ENCODE data around the gene MEGF8. TPM values are rescaled to one million over a fixed set of nuclear protein-coding genes. Genes with fewer than 3 reads are reported as not detected.
A peak's percentile ranks its signal among the peaks of the same experiment; 100 is the strongest.

The MEGF8 gene
- total RNA-seq, 1 donor from 2014 or later: 72.8 TPM

- Mint-ChIP-seq H3K36me3 (ENCODE audit: unreplicated experiment) (peaks cover 8% of the 10 kb centered on the region), H3K4me3 (ENCODE audit: unreplicated experiment) (no peak overlapping the region), H3K27ac (ENCODE audit: unreplicated experiment) (no peak overlapping the region), H3K27me3 (ENCODE audit: unreplicated experiment) (peaks cover 8% of the 10 kb centered on the region), H3K9me3 (ENCODE audit: unreplicated experiment) (peaks cover 5% of the 10 kb centered on the region), H3K4me1 (ENCODE audit: low read depth, unreplicated experiment) (peaks cover 6% of the 10 kb centered on the region)
- DNase-seq: no peak
- TF ChIP-seq CTCF (IDR thresholded peaks at IDR 0.05; ENCODE audit: partially characterized antibody, unreplicated experiment): no peak
Observed at GRCh38 chr19:42378225-42379215, 53.1 kb downstream of the MEGF8 start.

- Mint-ChIP-seq H3K4me1 (ENCODE audit: low read depth, unreplicated experiment) (peaks cover 6% of the 10 kb centered on the region), H3K27ac (ENCODE audit: unreplicated experiment) (no peak overlapping the region), H3K27me3 (ENCODE audit: unreplicated experiment) (peaks cover 5% of the 10 kb centered on the region)
Observed at GRCh38 chr19:42380155-42380554, 54.7 kb downstream of the MEGF8 start.

GRCh38 chr19:42386974-42387707, 61.7 kb downstream of the MEGF8 start:
- Mint-ChIP-seq H3K36me3 (ENCODE audit: unreplicated experiment) (peaks cover 5% of the 10 kb centered on the region), H3K4me3 (ENCODE audit: unreplicated experiment) (peak overlapping the region; percentile 68), H3K27ac (ENCODE audit: unreplicated experiment) (no peak overlapping the region), H3K27me3 (ENCODE audit: unreplicated experiment) (peaks cover 13% of the 10 kb centered on the region), H3K4me1 (ENCODE audit: low read depth, unreplicated experiment) (peaks cover 2% of the 10 kb centered on the region), H3K9me3 (ENCODE audit: unreplicated experiment) (peaks cover 9% of the 10 kb centered on the region)
- DNase-seq: peak; percentile 67
- TF ChIP-seq CTCF (IDR thresholded peaks at IDR 0.05; ENCODE audit: partially characterized antibody, unreplicated experiment): peak; percentile 20

More at GRCh38 chr19:42380155-42380554, 54.7 kb downstream of the MEGF8 start:
- no peak for TF ChIP-seq CTCF (IDR thresholded peaks at IDR 0.05; ENCODE audit: partially characterized antibody, unreplicated experiment)
- DNase-seq: no peak
- Mint-ChIP-seq H3K36me3 (ENCODE audit: unreplicated experiment) (peaks cover under 1% of the 10 kb centered on the region), H3K4me3 (ENCODE audit: unreplicated experiment) (no peak overlapping the region), H3K9me3 (ENCODE audit: unreplicated experiment) (peaks cover 5% of the 10 kb centered on the region)

GRCh38 chr19:42388851-42389489, 63.5 kb downstream of the MEGF8 start:
- Mint-ChIP-seq H3K36me3 (ENCODE audit: unreplicated experiment) (peaks cover 5% of the 10 kb centered on the region), H3K9me3 (ENCODE audit: unreplicated experiment) (peaks cover 9% of the 10 kb centered on the region), H3K4me3 (ENCODE audit: unreplicated experiment) (no peak overlapping the region), H3K27me3 (ENCODE audit: unreplicated experiment) (peaks cover 14% of the 10 kb centered on the region), H3K4me1 (ENCODE audit: low read depth, unreplicated experiment) (peaks cover 2% of the 10 kb centered on the region), H3K27ac (ENCODE audit: unreplicated experiment) (no peak overlapping the region)
- TF ChIP-seq CTCF (IDR thresholded peaks at IDR 0.05; ENCODE audit: partially characterized antibody, unreplicated experiment): no peak
- DNase-seq: no peak
